ENCODE data around the gene TBX21.

TBX21 gene

GRCh38 chr17:47733047-47733673 is at the start of gene TBX21:
Gene TBX21 (plus strand): TSS chr17:47733236. CDS start chr17:47733455, 219 bp downstream.
- DNase-seq: peak in 1 of 2 experiments; percentile 72

- DNase-seq: no peak
Observed at GRCh38 chr17:47684025-47684424, 49.0 kb upstream of the TBX21 start.

GRCh38 chr17:47684535-47685193 is 48.4 kb upstream of the TBX21 start:
- DNase-seq: no peak

GRCh38 chr17:47685556-47686275 is 47.3 kb upstream of the TBX21 start:
- DNase-seq: no peak

GRCh38 chr17:47686276-47686635 is 46.8 kb upstream of the TBX21 start:
- DNase-seq: no peak

GRCh38 chr17:47686664-47687327 is 46.2 kb upstream of the TBX21 start:
- DNase-seq: no peak

GRCh38 chr17:47687328-47687690 is 45.7 kb upstream of the TBX21 start:
- DNase-seq: no peak

GRCh38 chr17:47687748-47688147 is 45.3 kb upstream of the TBX21 start:
- DNase-seq: no peak

- DNase-seq: no peak
Observed at GRCh38 chr17:47690121-47690520, 42.9 kb upstream of the TBX21 start.

- no peak for DNase-seq
Observed at GRCh38 chr17:47692137-47692894, 40.7 kb upstream of the TBX21 start.

- no peak for DNase-seq
Observed at GRCh38 chr17:47692895-47693730, 39.9 kb upstream of the TBX21 start.

- DNase-seq: no peak
Observed at GRCh38 chr17:47693731-47694580, 39.1 kb upstream of the TBX21 start, which contains the start of gene TBKBP1. Gene TBKBP1 (plus strand): TSS chr17:47694161. CDS start chr17:47696113, 1,952 bp downstream.

- DNase-seq: peak in 1 of 2 experiments; percentile 29
Observed at GRCh38 chr17:47694581-47695428, 38.2 kb upstream of the TBX21 start.

- no peak for DNase-seq
Observed at GRCh38 chr17:47695429-47696376, 37.3 kb upstream of the TBX21 start.

- DNase-seq: no peak
Observed at GRCh38 chr17:47696717-47697642, 36.1 kb upstream of the TBX21 start.

GRCh38 chr17:47697906-47698711 is 34.9 kb upstream of the TBX21 start:
- no peak for DNase-seq
